Neutrophil (primary cell): ENCODE measurements around the gene TEX26.

ENCODE experiments used
- H3K27ac ChIP-seq: fragments of 200-600 bp; sonication (generic); 2 replicates; pipeline ENCODE4 v1.5.1; 2016; ENCODE audit warnings: mild to moderate bottlenecking, moderate library complexity
- H3K27me3 ChIP-seq: fragments of 200-600 bp; sonication (generic); 2 replicates; pipeline ENCODE4 v1.6.0; 2016; ENCODE audit warnings: mild to moderate bottlenecking
- H3K36me3 ChIP-seq: fragments of 200-600 bp; sonication (generic); 2 replicates; pipeline ENCODE4 v1.5.1; 2017
- H3K4me1 ChIP-seq, 2 experiments: fragments of 200-600 bp in 1 of 2; sonication (generic) in 1 of 2; 1 replicate in 1 of 2; 2 replicates in 1 of 2; pipeline versions ENCODE4 v1.5.1 to v1.6.1; 2013 to 2016; ENCODE audit warnings: low read depth in 1 of 2, low read length in 1 of 2, mild to moderate bottlenecking in 1 of 2, moderate library complexity in 1 of 2; ENCODE audit not compliant: control insufficient read depth in 1 of 2, insufficient read depth in 1 of 2
- H3K4me3 ChIP-seq, 2 experiments: fragments of 200-600 bp in 1 of 2; sonication (generic) in 1 of 2; 1 replicate in 1 of 2; 2 replicates in 1 of 2; pipeline ENCODE4 v1.5.1; 2013 to 2016; ENCODE audit warnings: low read depth in 1 of 2, low read length in 1 of 2, mild to moderate bottlenecking in 1 of 2, moderate library complexity in 1 of 2
- H3K9me3 ChIP-seq: fragments of 200-600 bp; sonication (generic); 2 replicates; pipeline ENCODE4 v1.5.1; 2016
- CTCF ChIP-seq: fragments of 200-600 bp; sonication (generic); IDR thresholded peaks from 2 replicates; pipeline ENCODE4 v1.5.1; 2016; ENCODE audit warnings: antibody characterized with exemption

Gene TEX26

GRCh38 chr13:31008400-31009115, 76.1 kb downstream of the TEX26 start:
- no peaks in the 10 kb centered on the region for H3K4me1 ChIP-seq
- peaks cover 33% of the 10 kb centered on the region for H3K27me3 ChIP-seq
- H3K27ac ChIP-seq: no peak overlapping the region
- TF ChIP-seq CTCF: no peak
- no peak overlapping the region for H3K4me3 ChIP-seq
- no peaks in the 10 kb centered on the region for H3K9me3 ChIP-seq
- no peaks in the 10 kb centered on the region for H3K36me3 ChIP-seq

- H3K4me1 ChIP-seq: no peaks in the 10 kb centered on the region
- H3K27me3 ChIP-seq: peaks cover 33% of the 10 kb centered on the region
- H3K9me3 ChIP-seq: no peaks in the 10 kb centered on the region
- no peaks in the 10 kb centered on the region for H3K36me3 ChIP-seq
- H3K4me3 ChIP-seq: no peak overlapping the region
- TF ChIP-seq CTCF: no peak
- no peak overlapping the region for H3K27ac ChIP-seq
Measured at GRCh38 chr13:31009166-31009565, 76.7 kb downstream of the TEX26 start.

- no peaks in the 10 kb centered on the region for H3K9me3 ChIP-seq
- no peak for TF ChIP-seq CTCF
- H3K27ac ChIP-seq: no peak overlapping the region
- no peaks in the 10 kb centered on the region for H3K4me1 ChIP-seq
- peaks cover 42% of the 10 kb centered on the region for H3K27me3 ChIP-seq
- H3K4me3 ChIP-seq: no peak overlapping the region
- no peaks in the 10 kb centered on the region for H3K36me3 ChIP-seq
Measured at GRCh38 chr13:31010296-31010695, 77.8 kb downstream of the TEX26 start.

GRCh38 chr13:31011193-31011860, 78.9 kb downstream of the TEX26 start:
- Histone ChIP-seq H3K27ac (no peak overlapping the region), H3K36me3 (no peaks in the 10 kb centered on the region)
- no peak for TF ChIP-seq CTCF

GRCh38 chr13:31011901-31012654, 79.6 kb downstream of the TEX26 start:
- TF ChIP-seq CTCF: no peak
- no peaks in the 10 kb centered on the region for H3K36me3 ChIP-seq
- no peak overlapping the region for H3K4me3 ChIP-seq
- H3K27ac ChIP-seq: no peak overlapping the region
- H3K9me3 ChIP-seq: no peaks in the 10 kb centered on the region
- H3K27me3 ChIP-seq: peaks cover 45% of the 10 kb centered on the region
- H3K4me1 ChIP-seq: no peaks in the 10 kb centered on the region

More at GRCh38 chr13:31011193-31011860, 78.9 kb downstream of the TEX26 start:
- H3K4me1 ChIP-seq: no peaks in the 10 kb centered on the region
- no peaks in the 10 kb centered on the region for H3K9me3 ChIP-seq
- H3K27me3 ChIP-seq: peaks cover 45% of the 10 kb centered on the region
- H3K4me3 ChIP-seq: no peak overlapping the region
